ENCODE data around the gene RIMS4. TPM values are rescaled to one million over a fixed set of nuclear protein-coding genes. Genes with fewer than 3 reads are reported as not detected.
A peak's percentile ranks its signal among the peaks of the same experiment; 100 is the strongest.

The RIMS4 gene
- total RNA-seq, 3 donors from 2014 or later = 0.03 to 0.15 TPM; not detected in 1

DNA sequence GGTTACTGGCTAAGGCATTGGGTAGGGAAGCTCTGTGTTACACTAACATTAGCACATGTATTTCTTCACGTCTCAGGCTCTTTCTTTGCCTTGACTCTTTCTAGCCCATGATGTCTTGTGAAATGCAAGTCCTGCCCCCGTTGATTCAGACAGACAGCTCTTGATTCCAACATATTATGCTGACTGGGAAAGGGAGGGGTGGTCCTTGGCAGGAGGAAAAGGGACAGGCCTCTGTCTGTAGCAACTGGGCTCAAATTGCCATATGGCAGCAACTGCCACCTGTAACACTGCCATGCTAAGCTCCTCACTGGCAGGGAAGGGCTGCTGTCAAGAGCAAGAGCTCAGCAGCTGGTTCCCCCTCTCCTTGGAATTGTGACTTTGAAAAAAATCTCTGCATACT is 70.4 kb downstream of the RIMS4 start:
- no peak for DNase-seq
- H3K4me3 Mint-ChIP-seq = no peak overlapping the region
- peaks cover 9% of the 10 kb centered on the region for H3K27me3 Mint-ChIP-seq (ENCODE audit: low read depth)
- H3K4me1 Mint-ChIP-seq (ENCODE audit: low read depth) = peaks cover 17% of the 10 kb centered on the region
- no peaks in the 10 kb centered on the region for H3K36me3 Mint-ChIP-seq (ENCODE audit: insufficient read depth)
- peaks cover 3% of the 10 kb centered on the region for H3K9me3 Mint-ChIP-seq
- ATAC-seq = no peak

DNA sequence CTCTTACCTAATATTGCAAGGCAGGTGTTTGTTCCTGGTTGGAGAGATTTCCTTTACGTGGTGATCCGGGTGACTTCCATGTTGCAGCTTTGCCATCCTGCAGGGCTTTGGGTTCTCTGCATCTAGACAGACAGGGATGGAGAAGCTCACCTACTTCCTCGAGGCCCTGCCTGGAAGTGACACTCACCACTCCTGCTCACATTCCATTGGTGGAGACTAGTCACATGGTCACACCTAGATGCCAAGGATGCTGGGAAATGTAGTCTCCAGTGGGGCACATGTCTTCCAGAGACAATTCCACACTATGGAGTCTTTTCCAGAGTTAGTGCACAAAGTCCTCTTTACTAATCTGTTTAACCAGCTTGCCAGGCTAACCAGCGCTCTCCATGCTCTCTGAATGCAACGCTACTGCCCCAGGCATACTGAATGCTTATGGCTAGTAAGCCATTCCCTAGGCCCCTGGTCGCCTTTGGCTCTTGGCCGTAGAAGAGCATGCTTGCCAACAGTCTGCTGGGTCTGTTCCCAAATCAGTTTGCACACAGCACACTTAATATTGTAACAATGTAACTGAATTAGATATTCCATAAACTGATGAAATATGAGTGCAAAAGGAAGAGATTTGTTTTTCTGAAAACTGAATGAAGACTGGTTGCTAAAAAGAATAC is 71.4 kb downstream of the RIMS4 start:
- H3K36me3 Mint-ChIP-seq (ENCODE audit: insufficient read depth) = no peaks in the 10 kb centered on the region
- peaks cover 3% of the 10 kb centered on the region for H3K9me3 Mint-ChIP-seq
- no peak for DNase-seq
- ATAC-seq = peak; percentile 56 to 66
- peaks cover 14% of the 10 kb centered on the region for H3K4me1 Mint-ChIP-seq (ENCODE audit: low read depth)
- no peak overlapping the region for H3K4me3 Mint-ChIP-seq
- H3K27me3 Mint-ChIP-seq (ENCODE audit: low read depth) = peaks cover 3% of the 10 kb centered on the region

DNA sequence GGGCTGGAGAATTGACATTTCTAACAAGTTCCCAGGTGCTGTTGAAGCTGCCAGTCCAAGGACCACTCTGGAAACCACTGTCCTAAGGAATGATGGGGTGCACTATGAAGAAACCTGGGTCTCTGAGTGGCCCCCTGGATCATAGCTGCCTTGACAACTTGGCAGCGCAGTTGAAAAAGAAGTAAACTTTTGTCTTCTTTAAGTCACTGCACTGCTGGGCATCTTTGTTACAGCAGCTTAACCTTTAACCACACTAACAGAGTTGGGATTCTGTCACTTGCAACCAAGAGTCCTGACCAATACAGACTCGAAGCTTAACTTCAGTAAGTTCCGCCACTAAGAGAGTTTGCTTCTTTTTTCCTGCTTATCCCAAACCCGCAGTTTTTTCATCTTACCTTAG is 73.2 kb downstream of the RIMS4 start:
- no peak for DNase-seq
- Mint-ChIP-seq H3K4me3 (no peak overlapping the region), H3K27me3 (ENCODE audit: low read depth) (no peaks in the 10 kb centered on the region), H3K36me3 (ENCODE audit: insufficient read depth) (no peaks in the 10 kb centered on the region), H3K9me3 (peaks cover 3% of the 10 kb centered on the region), H3K4me1 (ENCODE audit: low read depth) (peaks cover 20% of the 10 kb centered on the region)
- no peak for ATAC-seq

DNA sequence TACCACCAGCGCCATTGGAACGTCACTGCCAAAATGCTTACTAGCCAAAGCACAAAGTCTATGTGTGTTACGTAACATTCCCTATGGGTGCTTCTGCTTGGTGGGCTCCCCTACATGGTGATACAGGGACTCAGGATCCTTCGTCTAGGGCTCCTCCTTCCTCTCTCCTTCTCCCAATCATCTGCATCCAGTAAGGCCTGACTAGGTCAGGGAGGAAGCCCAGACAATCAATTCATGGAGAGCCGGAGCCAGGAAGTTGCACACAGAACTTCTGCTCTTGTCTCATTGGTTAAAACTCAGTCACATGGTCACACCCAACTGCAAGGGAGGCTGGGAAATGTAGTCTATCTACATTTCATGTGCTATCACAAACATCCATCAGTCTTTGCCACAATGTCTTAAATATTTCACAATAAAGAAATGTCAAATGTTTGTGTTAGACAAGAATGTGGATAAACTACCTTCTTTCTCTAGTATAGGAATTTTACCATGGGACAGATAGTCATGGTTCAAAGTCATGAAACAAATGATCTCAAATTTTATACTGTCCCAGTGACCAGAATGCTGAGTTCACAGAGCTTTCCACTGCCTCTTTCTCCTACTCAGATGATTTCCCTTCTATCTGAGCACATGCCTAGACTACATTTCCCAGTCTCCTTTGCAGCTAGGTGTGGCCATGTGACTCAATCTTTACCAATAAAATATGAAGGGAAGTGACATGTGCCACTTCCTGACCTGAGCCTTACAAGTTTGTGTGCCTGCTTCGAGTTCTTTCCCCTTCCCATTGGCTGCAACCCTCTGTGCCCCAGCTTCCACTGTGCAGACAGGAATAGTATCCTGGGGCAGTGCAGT is 74.0 kb downstream of the RIMS4 start:
- no peaks in the 10 kb centered on the region for H3K27me3 Mint-ChIP-seq (ENCODE audit: low read depth)
- ATAC-seq (peak; percentile 64 to 68), DNase-seq (no peak)
- H3K4me3 Mint-ChIP-seq = peak overlapping the region; percentile 41
- H3K9me3 Mint-ChIP-seq = peaks cover 3% of the 10 kb centered on the region
- no peaks in the 10 kb centered on the region for H3K36me3 Mint-ChIP-seq (ENCODE audit: insufficient read depth)
- H3K4me1 Mint-ChIP-seq (ENCODE audit: low read depth) = peaks cover 20% of the 10 kb centered on the region

DNA sequence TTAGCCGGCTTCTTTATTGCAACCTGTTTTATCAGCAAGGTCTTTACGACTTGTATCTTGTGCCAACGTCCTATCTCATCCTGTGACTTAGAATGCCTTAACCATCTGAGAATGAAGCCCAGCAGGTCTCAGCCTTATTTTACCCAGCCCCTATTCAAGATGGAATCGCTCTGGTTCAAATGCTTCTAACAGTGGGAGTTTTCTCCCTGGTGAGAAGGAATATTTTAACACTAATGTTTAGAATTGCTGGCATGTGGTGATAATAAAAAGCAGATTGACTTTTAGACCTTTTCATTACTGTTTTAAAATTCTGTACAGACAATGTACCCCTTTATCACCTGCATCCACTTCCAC is 74.6 kb downstream of the RIMS4 start:
- Mint-ChIP-seq H3K36me3 (ENCODE audit: insufficient read depth) (no peaks in the 10 kb centered on the region), H3K4me3 (peak overlapping the region; percentile 41), H3K4me1 (ENCODE audit: low read depth) (peaks cover 20% of the 10 kb centered on the region), H3K27me3 (ENCODE audit: low read depth) (no peaks in the 10 kb centered on the region), H3K9me3 (peaks cover 3% of the 10 kb centered on the region)
- ATAC-seq = no peak
- no peak for DNase-seq

DNA sequence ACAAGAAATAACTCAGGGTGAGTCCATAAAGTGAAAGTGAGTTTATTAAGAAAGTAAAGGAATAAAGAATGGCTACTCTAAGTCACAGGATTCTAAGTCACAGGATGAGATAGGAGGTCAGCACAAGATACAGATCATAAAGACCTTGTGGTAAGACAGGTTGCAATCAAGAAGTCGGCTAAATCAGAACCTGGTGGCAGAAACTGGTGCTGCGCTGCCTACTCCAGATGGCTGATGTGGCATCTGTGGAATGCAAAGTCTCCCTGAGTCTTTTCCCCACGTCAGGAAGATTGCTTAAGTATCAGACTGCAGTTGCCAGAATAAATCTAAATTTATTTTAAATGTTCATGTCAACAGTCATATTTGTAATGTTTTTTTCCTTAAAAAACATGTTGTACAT is 75.4 kb downstream of the RIMS4 start:
- no peak overlapping the region for H3K4me3 Mint-ChIP-seq
- ATAC-seq = no peak

DNA sequence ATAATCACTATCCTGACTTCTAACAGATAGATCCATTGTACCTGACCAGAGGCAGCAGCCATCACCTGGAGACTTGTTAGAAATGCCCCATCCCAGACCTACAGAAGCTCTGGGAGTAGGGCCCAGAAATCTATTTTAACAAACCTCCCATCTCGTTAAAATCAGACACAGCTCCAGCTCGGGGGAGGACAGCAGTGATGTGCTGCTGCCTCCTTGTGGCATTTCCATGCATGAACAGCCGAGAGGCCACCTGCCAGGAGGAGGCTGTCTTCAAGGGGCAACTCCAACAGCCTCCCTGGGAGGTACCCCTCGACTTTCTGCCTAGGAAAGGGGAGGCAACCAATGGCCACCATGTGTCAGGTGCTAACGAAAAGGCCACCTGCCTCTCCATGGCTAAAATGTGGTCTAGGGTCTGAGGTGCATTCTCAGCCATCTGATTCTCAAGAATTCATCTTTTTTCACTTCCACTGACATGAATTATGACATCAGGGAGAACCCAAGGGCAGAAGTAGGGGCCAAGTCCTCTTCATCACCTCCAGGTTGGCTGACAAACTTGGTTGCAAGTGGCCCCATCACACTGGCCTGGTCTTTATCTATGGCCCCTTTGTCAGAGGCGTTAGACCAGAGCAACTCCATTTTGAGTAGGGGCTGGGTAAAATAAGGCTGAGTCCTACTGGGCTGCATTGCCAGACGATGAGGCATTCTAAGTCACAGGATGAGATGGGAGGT is 76.8 kb downstream of the RIMS4 start:
- no peak overlapping the region for H3K4me3 Mint-ChIP-seq
- peak; percentile 58 to 63 for ATAC-seq

More for the DNA sequence above, 75.4 kb downstream of the RIMS4 start:
- H3K36me3 Mint-ChIP-seq (ENCODE audit: insufficient read depth) = no peaks in the 10 kb centered on the region
- H3K9me3 Mint-ChIP-seq = peaks cover 3% of the 10 kb centered on the region
- peaks cover 20% of the 10 kb centered on the region for H3K4me1 Mint-ChIP-seq (ENCODE audit: low read depth)
- no peak for DNase-seq
- no peaks in the 10 kb centered on the region for H3K27me3 Mint-ChIP-seq (ENCODE audit: low read depth)

DNA sequence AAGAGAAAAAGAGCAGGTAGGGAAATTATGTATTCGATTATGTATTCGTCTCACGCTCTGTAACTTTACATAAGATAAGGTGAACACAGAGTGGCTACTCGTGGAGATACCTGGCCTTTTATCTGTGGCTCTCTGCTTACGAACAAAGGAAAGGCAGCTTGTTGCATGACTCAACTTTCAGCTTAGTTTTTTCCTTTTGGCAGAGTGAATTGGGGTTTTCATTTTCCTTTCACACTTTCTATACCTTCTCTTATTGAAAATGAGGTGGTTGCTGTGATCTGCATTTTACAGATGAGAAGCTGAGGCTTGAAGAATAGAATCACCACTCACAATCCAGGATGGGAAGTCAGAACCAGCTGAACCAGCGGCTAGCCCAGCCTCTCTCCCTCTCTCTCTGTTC is 78.0 kb downstream of the RIMS4 start:
- Mint-ChIP-seq H3K36me3 (ENCODE audit: insufficient read depth) (no peaks in the 10 kb centered on the region), H3K9me3 (peaks cover 3% of the 10 kb centered on the region), H3K4me1 (ENCODE audit: low read depth) (peaks cover 16% of the 10 kb centered on the region), H3K4me3 (no peak overlapping the region), H3K27me3 (ENCODE audit: low read depth) (no peaks in the 10 kb centered on the region)
- DNase-seq (no peak), ATAC-seq (peak; percentile 36 to 44)

More for the DNA sequence above, 76.8 kb downstream of the RIMS4 start:
- Mint-ChIP-seq H3K36me3 (ENCODE audit: insufficient read depth) (no peaks in the 10 kb centered on the region), H3K4me1 (ENCODE audit: low read depth) (peaks cover 17% of the 10 kb centered on the region), H3K9me3 (peaks cover 3% of the 10 kb centered on the region), H3K27me3 (ENCODE audit: low read depth) (no peaks in the 10 kb centered on the region)
- peak; percentile 45 for DNase-seq

DNA sequence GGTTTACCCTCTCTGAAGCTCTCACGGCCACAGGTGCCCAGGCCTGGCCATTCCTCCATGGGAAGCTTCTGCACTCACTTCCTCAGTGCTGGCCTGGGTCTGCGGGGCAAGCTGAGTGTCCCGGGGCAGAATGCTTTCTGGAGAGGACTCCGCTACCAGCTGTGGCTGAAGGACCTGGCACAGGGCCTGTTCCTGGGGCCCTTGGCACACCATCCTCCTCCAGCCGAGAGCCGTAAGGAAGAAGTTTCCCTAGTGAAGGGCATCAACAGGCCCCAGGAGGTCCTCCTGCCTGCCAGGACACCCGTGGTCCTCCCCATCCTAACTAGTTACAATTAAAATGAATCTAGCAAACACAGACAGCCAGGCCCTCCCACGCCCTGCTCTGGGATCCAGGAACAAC is 78.7 kb downstream of the RIMS4 start:
- no peak overlapping the region for H3K4me3 Mint-ChIP-seq
- H3K36me3 Mint-ChIP-seq (ENCODE audit: insufficient read depth) = no peaks in the 10 kb centered on the region
- H3K4me1 Mint-ChIP-seq (ENCODE audit: low read depth) = peaks cover 13% of the 10 kb centered on the region
- no peaks in the 10 kb centered on the region for H3K27me3 Mint-ChIP-seq (ENCODE audit: low read depth)
- no peak for ATAC-seq
- peaks cover 3% of the 10 kb centered on the region for H3K9me3 Mint-ChIP-seq
- no peak for DNase-seq

DNA sequence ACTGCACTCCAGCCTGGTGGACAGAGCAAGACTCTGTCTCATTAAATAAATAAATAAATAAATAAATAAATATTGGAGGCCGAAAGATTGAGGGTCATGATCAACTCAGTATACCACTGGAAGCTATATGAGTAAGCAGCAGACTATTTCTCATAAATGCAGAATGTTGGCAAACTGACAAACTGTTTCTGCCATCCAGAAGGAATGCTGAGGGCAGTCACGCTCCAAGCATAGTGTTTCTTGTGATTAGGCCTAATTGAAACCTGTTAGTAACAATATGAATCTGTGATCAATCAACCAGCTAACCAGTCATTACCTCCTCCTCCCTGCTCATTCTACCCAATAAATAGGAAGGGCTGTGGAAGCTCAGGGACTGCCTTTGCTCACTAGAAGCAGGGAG is 79.9 kb downstream of the RIMS4 start:
- Mint-ChIP-seq H3K4me1 (ENCODE audit: low read depth) (peaks cover 6% of the 10 kb centered on the region), H3K36me3 (ENCODE audit: insufficient read depth) (no peaks in the 10 kb centered on the region), H3K27me3 (ENCODE audit: low read depth) (no peaks in the 10 kb centered on the region), H3K9me3 (no peaks in the 10 kb centered on the region), H3K4me3 (no peak overlapping the region)
- ATAC-seq = no peak
- no peak for DNase-seq

DNA sequence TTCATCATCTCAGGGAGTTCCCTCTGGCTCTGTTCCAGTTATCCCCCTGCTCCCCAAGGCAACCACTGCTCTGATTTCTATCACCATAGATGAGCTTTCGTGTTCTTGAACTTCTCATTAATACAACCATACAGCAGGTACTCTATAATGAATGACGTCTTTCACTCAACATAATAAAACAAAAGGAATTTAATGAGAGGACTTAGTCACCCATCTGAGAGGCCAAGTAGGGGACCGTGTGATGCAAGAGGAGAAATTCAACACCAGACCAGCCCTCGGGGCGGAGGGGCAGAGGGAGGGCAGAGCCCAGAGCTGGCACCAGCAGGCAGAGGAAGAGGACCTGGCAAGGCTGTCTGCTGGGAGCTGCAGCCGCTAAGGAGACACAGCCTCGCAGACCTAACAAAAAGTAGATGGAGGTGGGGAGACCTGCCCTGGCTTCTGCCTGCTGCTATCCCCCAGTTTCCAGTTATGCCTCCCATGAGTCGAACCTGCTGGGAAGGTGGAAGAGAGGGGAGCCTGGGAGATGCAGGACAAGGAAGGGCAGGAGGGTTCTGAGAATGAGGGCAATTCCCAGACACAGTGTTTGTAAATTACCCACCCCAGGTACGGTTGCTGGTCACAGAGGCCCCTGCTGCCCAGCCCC is 81.4 kb downstream of the RIMS4 start:
- H3K4me1 Mint-ChIP-seq (ENCODE audit: low read depth) = peaks cover 6% of the 10 kb centered on the region
- H3K27me3 Mint-ChIP-seq (ENCODE audit: low read depth) = no peaks in the 10 kb centered on the region
- no peaks in the 10 kb centered on the region for H3K36me3 Mint-ChIP-seq (ENCODE audit: insufficient read depth)
- H3K9me3 Mint-ChIP-seq = no peaks in the 10 kb centered on the region
- DNase-seq (no peak), ATAC-seq (no peak)
- H3K4me3 Mint-ChIP-seq = no peak overlapping the region

DNA sequence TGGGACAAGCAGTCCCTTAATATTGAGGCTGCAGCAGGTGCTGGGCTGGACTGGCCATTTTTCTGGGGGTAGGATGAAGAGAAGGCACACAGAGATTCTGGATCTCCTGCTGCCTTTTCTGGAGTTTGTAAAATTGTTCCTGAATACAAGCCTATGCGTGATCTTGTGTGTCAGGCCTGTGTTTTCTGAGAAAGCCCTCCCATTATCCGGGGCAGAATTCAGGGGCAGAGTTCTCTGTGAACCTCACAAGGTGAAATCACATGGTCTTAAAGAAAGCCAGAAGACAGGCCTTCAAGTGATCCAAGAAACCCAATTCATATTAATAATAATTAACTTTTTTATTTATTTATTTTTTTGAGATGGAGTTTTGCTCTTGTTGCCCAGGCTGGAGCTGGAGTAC is 82.7 kb downstream of the RIMS4 start:
- Mint-ChIP-seq H3K36me3 (ENCODE audit: insufficient read depth) (no peaks in the 10 kb centered on the region), H3K27me3 (ENCODE audit: low read depth) (no peaks in the 10 kb centered on the region), H3K4me3 (no peak overlapping the region), H3K9me3 (no peaks in the 10 kb centered on the region), H3K4me1 (ENCODE audit: low read depth) (no peaks in the 10 kb centered on the region)
- no peak for ATAC-seq
- DNase-seq = no peak

DNA sequence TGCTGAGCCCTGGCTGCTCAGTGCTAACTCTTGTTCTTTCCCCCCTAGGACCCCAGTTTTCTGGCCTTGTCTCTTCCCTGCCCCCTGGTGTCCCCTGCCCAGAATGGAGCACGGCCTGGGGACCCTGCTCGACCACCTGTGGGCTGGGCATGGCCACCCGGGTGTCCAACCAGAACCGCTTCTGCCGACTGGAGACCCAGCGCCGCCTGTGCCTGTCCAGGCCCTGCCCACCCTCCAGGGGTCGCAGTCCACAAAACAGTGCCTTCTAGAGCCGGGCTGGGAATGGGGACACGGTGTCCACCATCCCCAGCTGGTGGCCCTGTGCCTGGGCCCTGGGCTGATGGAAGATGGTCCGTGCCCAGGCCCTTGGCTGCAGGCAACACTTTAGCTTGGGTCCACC is 83.3 kb downstream of the RIMS4 start:
- DNase-seq = no peak
- no peaks in the 10 kb centered on the region for H3K9me3 Mint-ChIP-seq
- no peak for ATAC-seq
- H3K4me3 Mint-ChIP-seq = no peak overlapping the region
- H3K36me3 Mint-ChIP-seq (ENCODE audit: insufficient read depth) = no peaks in the 10 kb centered on the region
- no peaks in the 10 kb centered on the region for H3K4me1 Mint-ChIP-seq (ENCODE audit: low read depth)
- no peaks in the 10 kb centered on the region for H3K27me3 Mint-ChIP-seq (ENCODE audit: low read depth)

DNA sequence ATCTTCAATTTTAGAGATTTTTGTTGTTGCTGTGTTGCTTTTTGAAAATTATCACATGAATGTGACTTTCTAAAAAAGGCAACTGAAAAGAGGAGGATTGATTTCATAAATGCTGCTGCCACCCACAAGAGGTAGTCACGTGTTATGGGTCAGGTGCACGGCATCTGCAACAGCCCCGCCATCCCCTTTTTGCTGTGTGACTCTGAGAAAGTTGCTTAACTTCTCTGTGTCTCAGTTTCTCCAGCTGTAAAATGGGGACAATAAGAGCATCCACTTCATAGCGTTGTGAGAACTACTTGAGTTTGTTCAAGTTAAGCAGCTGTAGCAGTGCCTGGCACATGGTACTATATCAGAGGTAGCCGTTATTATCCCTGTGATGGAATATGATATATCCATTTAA is 84.5 kb downstream of the RIMS4 start:
- no peak overlapping the region for H3K4me3 Mint-ChIP-seq
- H3K4me1 Mint-ChIP-seq (ENCODE audit: low read depth) = no peaks in the 10 kb centered on the region
- H3K36me3 Mint-ChIP-seq (ENCODE audit: insufficient read depth) = no peaks in the 10 kb centered on the region
- H3K9me3 Mint-ChIP-seq = no peaks in the 10 kb centered on the region
- ATAC-seq (no peak), DNase-seq (no peak)
- H3K27me3 Mint-ChIP-seq (ENCODE audit: low read depth) = no peaks in the 10 kb centered on the region
